ENCODE results near the gene TMEM245.
"Not testable (repeated sequence)": the region's sequence is repeated elsewhere in the genome, so short reads cannot be mapped to it uniquely, and the experiment has no call there.

The TMEM245 gene

DNA sequence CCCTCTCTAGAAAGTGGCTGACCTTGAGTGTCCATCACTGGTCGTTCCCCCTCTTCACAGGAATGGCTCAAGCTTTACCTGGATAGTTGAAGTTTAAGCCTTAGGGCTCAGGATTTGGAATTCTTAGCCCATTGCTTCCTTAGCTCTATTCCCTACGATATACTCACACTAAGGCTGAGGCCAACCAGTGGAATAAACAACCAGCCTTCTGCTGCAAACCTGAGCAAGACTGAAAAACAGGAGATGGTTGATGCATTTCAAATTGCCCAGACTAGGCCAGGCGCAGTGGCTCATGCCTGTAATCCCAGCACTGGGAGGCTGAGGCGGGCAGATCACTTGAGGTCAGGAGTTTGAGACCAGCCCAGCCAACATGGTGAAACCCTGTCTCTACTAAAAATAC, 6.9 kb upstream of the TMEM245 start:
- not testable (repeated sequence) for H3K23ac ChIP-seq (ENCODE audit: low read depth, low read length, poor library complexity); H3K27ac ChIP-seq (replicated peaks; ENCODE audit: low read length); H2BK120ac ChIP-seq (ENCODE audit: low read depth, low read length); H3K4me1 ChIP-seq (ENCODE audit: control insufficient read depth in 2 of 2, insufficient read depth in 1 of 2, low read depth in 1 of 2, low read length in 2 of 2); H2BK5ac ChIP-seq (ENCODE audit: low read length); H4K91ac ChIP-seq (ENCODE audit: low read depth, low read length, poor library complexity); H3K9me3 ChIP-seq (replicated peaks in 1 of 2; ENCODE audit: control insufficient read depth in 2 of 2, insufficient read depth in 1 of 2, low read depth in 1 of 2, low read length in 2 of 2); H2AK5ac ChIP-seq (ENCODE audit: low read depth, low read length); H3K4ac ChIP-seq (ENCODE audit: low read length); H4K8ac ChIP-seq (ENCODE audit: low read depth, low read length); H3K4me3 ChIP-seq (ENCODE audit: low read length in 2 of 2); H3K4me2 ChIP-seq (ENCODE audit: insufficient read depth, low read length, poor library complexity, severe bottlenecking); H3K79me1 ChIP-seq (ENCODE audit: low read depth, low read length); H2AFZ ChIP-seq (ENCODE audit: low read length); H2BK12ac ChIP-seq (ENCODE audit: low read length); H3K18ac ChIP-seq (ENCODE audit: low read length); H3K36me3 ChIP-seq (replicated peaks in 1 of 2; ENCODE audit: control insufficient read depth in 2 of 2, insufficient read depth in 2 of 2, low read length in 2 of 2); H3K14ac ChIP-seq (ENCODE audit: low read length); H2BK15ac ChIP-seq (ENCODE audit: low read length); H3K9ac ChIP-seq (ENCODE audit: low read depth, low read length, poor library complexity); DNase-seq (ENCODE audit: low spot score)
- no CpG with 5 or more reads among the region's 4 CpGs for WGBS, 2 donors (ENCODE audit: extremely low coverage in 2 of 2, insufficient read length in 2 of 2, insufficient replicate concordance in 1 of 2)
- H3K27me3 ChIP-seq (ENCODE audit: control insufficient read depth in 3 of 3, insufficient read depth in 3 of 3, low read depth in 1 of 3, low read length in 3 of 3), result peaks cover 0 to 15% (median 0%) of the 10 kb centered on the region in 3 experiments

DNA sequence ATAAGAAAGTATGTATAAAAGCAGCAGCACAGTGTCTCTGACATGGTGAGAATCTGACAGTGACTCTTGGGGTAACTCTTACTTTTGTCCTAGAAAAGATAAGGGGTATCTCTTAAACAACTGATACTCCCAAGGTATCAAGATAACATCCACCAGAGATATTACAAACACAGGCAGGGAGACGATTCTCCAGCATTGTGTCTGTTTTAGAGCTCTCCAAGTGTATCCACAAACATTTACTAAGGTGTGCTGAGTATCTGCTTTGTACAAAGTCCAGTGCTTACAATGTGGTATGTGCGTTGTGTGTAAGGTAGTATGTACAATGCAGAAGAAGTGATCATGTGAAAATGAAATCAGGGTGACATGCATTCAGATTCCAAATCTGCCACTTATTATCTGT, 4.4 kb upstream of the TMEM245 start:
- H2BK15ac ChIP-seq (ENCODE audit: low read length), result no peak overlapping the region
- no peak overlapping the region for H4K8ac ChIP-seq (ENCODE audit: low read depth, low read length)
- no peak overlapping the region for H2BK12ac ChIP-seq (ENCODE audit: low read length)
- H4K91ac ChIP-seq (ENCODE audit: low read depth, low read length, poor library complexity), result no peak overlapping the region
- H3K4me2 ChIP-seq (ENCODE audit: insufficient read depth, low read length, poor library complexity, severe bottlenecking), result no peak overlapping the region
- no peaks in the 10 kb centered on the region for H3K36me3 ChIP-seq (replicated peaks in 1 of 2; ENCODE audit: control insufficient read depth in 2 of 2, insufficient read depth in 2 of 2, low read length in 2 of 2)
- no peak overlapping the region for H3K4ac ChIP-seq (ENCODE audit: low read length)
- H2AFZ ChIP-seq (ENCODE audit: low read length), result no peak overlapping the region
- WGBS, 2 donors (ENCODE audit: extremely low coverage in 2 of 2, insufficient read length in 2 of 2, insufficient replicate concordance in 1 of 2), result no CpG with 5 or more reads among the region's 2 CpGs
- no peak overlapping the region for H3K18ac ChIP-seq (ENCODE audit: low read length)
- H3K14ac ChIP-seq (ENCODE audit: low read length), result no peak overlapping the region
- peaks cover 2% of the 10 kb centered on the region for H3K79me1 ChIP-seq (ENCODE audit: low read depth, low read length)
- H2BK120ac ChIP-seq (ENCODE audit: low read depth, low read length), result no peak overlapping the region
- no peak overlapping the region for H2BK5ac ChIP-seq (ENCODE audit: low read length)
- peaks cover 0 to 15% (median 0%) of the 10 kb centered on the region in 3 experiments for H3K27me3 ChIP-seq (ENCODE audit: control insufficient read depth in 3 of 3, insufficient read depth in 3 of 3, low read depth in 1 of 3, low read length in 3 of 3)
- H2AK5ac ChIP-seq (ENCODE audit: low read depth, low read length), result no peak overlapping the region
- DNase-seq (ENCODE audit: low spot score), result no peak
- H3K9ac ChIP-seq (ENCODE audit: low read depth, low read length, poor library complexity), result no peak overlapping the region
- H3K4me1 ChIP-seq (ENCODE audit: control insufficient read depth in 2 of 2, insufficient read depth in 1 of 2, low read depth in 1 of 2, low read length in 2 of 2), result peaks cover 1 to 2% of the 10 kb centered on the region in 2 donors
- no peak overlapping the region for H3K23ac ChIP-seq (ENCODE audit: low read depth, low read length, poor library complexity)
- H3K4me3 ChIP-seq (ENCODE audit: low read length in 2 of 2), result no peak overlapping the region
- no peak overlapping the region for H3K27ac ChIP-seq (replicated peaks; ENCODE audit: low read length)
- no peaks in the 10 kb centered on the region for H3K9me3 ChIP-seq (replicated peaks in 1 of 2; ENCODE audit: control insufficient read depth in 2 of 2, insufficient read depth in 1 of 2, low read depth in 1 of 2, low read length in 2 of 2)

- H3K79me1 ChIP-seq (ENCODE audit: low read depth, low read length), result peaks cover 3% of the 10 kb centered on the region
- no peak overlapping the region for H3K9ac ChIP-seq (ENCODE audit: low read depth, low read length, poor library complexity)
- no peak overlapping the region for H3K4me2 ChIP-seq (ENCODE audit: insufficient read depth, low read length, poor library complexity, severe bottlenecking)
- H2BK120ac ChIP-seq (ENCODE audit: low read depth, low read length), result no peak overlapping the region
- H2BK12ac ChIP-seq (ENCODE audit: low read length), result no peak overlapping the region
- H2AK5ac ChIP-seq (ENCODE audit: low read depth, low read length), result no peak overlapping the region
- no peaks in the 10 kb centered on the region for H3K9me3 ChIP-seq (replicated peaks in 1 of 2; ENCODE audit: control insufficient read depth in 2 of 2, insufficient read depth in 1 of 2, low read depth in 1 of 2, low read length in 2 of 2)
- H3K27ac ChIP-seq (replicated peaks; ENCODE audit: low read length), result no peak overlapping the region
- no peak overlapping the region for H3K18ac ChIP-seq (ENCODE audit: low read length)
- no peak overlapping the region for H2BK5ac ChIP-seq (ENCODE audit: low read length)
- no peak for DNase-seq (ENCODE audit: low spot score)
- no peak overlapping the region for H4K8ac ChIP-seq (ENCODE audit: low read depth, low read length)
- no CpG with 5 or more reads among the region's 12 CpGs for WGBS, 2 donors (ENCODE audit: extremely low coverage in 2 of 2, insufficient read length in 2 of 2, insufficient replicate concordance in 1 of 2)
- H3K36me3 ChIP-seq (replicated peaks in 1 of 2; ENCODE audit: control insufficient read depth in 2 of 2, insufficient read depth in 2 of 2, low read length in 2 of 2), result peaks cover 0 to 5% of the 10 kb centered on the region in 2 donors
- H3K4ac ChIP-seq (ENCODE audit: low read length), result no peak overlapping the region
- H2AFZ ChIP-seq (ENCODE audit: low read length), result peak overlapping the region; percentile 26
- no peak overlapping the region for H3K4me3 ChIP-seq (ENCODE audit: low read length in 2 of 2)
- no peak overlapping the region for H3K23ac ChIP-seq (ENCODE audit: low read depth, low read length, poor library complexity)
- peaks cover 0 to 15% (median 0%) of the 10 kb centered on the region in 3 experiments for H3K27me3 ChIP-seq (ENCODE audit: control insufficient read depth in 3 of 3, insufficient read depth in 3 of 3, low read depth in 1 of 3, low read length in 3 of 3)
- no peak overlapping the region for H4K91ac ChIP-seq (ENCODE audit: low read depth, low read length, poor library complexity)
- H2BK15ac ChIP-seq (ENCODE audit: low read length), result no peak overlapping the region
- no peak overlapping the region for H3K14ac ChIP-seq (ENCODE audit: low read length)
- H3K4me1 ChIP-seq (ENCODE audit: control insufficient read depth in 2 of 2, insufficient read depth in 1 of 2, low read depth in 1 of 2, low read length in 2 of 2), result peaks cover 1 to 4% of the 10 kb centered on the region in 2 donors
These were observed 3.2 kb upstream of the TMEM245 start for GRCh38 chr9:109122726-109123621.

GRCh38 chr9:109121232-109121796, 1.6 kb upstream of the TMEM245 start:
- peaks cover 1 to 8% of the 10 kb centered on the region in 2 donors for H3K4me1 ChIP-seq (ENCODE audit: control insufficient read depth in 2 of 2, insufficient read depth in 1 of 2, low read depth in 1 of 2, low read length in 2 of 2)
- no peak overlapping the region for H3K23ac ChIP-seq (ENCODE audit: low read depth, low read length, poor library complexity)
- peak overlapping the region; percentile 65 for H2AFZ ChIP-seq (ENCODE audit: low read length)
- no peak overlapping the region for H3K18ac ChIP-seq (ENCODE audit: low read length)
- H4K8ac ChIP-seq (ENCODE audit: low read depth, low read length), result no peak overlapping the region
- H3K36me3 ChIP-seq (replicated peaks in 1 of 2; ENCODE audit: control insufficient read depth in 2 of 2, insufficient read depth in 2 of 2, low read length in 2 of 2), result peaks cover 0 to 16% of the 10 kb centered on the region in 2 donors
- no peak overlapping the region for H3K4ac ChIP-seq (ENCODE audit: low read length)
- H3K9ac ChIP-seq (ENCODE audit: low read depth, low read length, poor library complexity), result no peak overlapping the region
- no peak overlapping the region for H2BK5ac ChIP-seq (ENCODE audit: low read length)
- peaks cover 3% of the 10 kb centered on the region for H3K79me1 ChIP-seq (ENCODE audit: low read depth, low read length)
- no peak overlapping the region for H3K27ac ChIP-seq (replicated peaks; ENCODE audit: low read length)
- no peak overlapping the region for H3K14ac ChIP-seq (ENCODE audit: low read length)
- H3K9me3 ChIP-seq (replicated peaks in 1 of 2; ENCODE audit: control insufficient read depth in 2 of 2, insufficient read depth in 1 of 2, low read depth in 1 of 2, low read length in 2 of 2), result no peaks in the 10 kb centered on the region
- no peak for DNase-seq (ENCODE audit: low spot score)
- no peak overlapping the region for H2BK15ac ChIP-seq (ENCODE audit: low read length)
- H3K27me3 ChIP-seq (ENCODE audit: control insufficient read depth in 3 of 3, insufficient read depth in 3 of 3, low read depth in 1 of 3, low read length in 3 of 3), result peaks cover 0 to 9% (median 0%) of the 10 kb centered on the region in 3 experiments
- no peak overlapping the region for H4K91ac ChIP-seq (ENCODE audit: low read depth, low read length, poor library complexity)
- H2AK5ac ChIP-seq (ENCODE audit: low read depth, low read length), result no peak overlapping the region
- no peak overlapping the region for H3K4me2 ChIP-seq (ENCODE audit: insufficient read depth, low read length, poor library complexity, severe bottlenecking)
- no CpG with 5 or more reads among the region's 11 CpGs for WGBS, 2 donors (ENCODE audit: extremely low coverage in 2 of 2, insufficient read length in 2 of 2, insufficient replicate concordance in 1 of 2)
- no peak overlapping the region for H2BK12ac ChIP-seq (ENCODE audit: low read length)
- no peak overlapping the region for H2BK120ac ChIP-seq (ENCODE audit: low read depth, low read length)
- no peak overlapping the region for H3K4me3 ChIP-seq (ENCODE audit: low read length in 2 of 2)

Measured in neuronal stem cell (in vitro differentiated cells).